Measurements from ENCODE around the gene CYP19A1. TPM values are rescaled to one million over a fixed set of nuclear protein-coding genes. Genes with fewer than 3 reads are reported as not detected.

Gene CYP19A1
- total and polyA plus RNA-seq, 9 of the 15 experiments (the other 6 are each of a cell fraction or from before 2014, with no cell fraction given): 0.16 to 0.63 (median 0.47) TPM; not detected in 3

GRCh38 chr15:51185213-51186159 is 152.9 kb downstream of the CYP19A1 start:
- CTCF ChIA-PET (ENCODE audit: low intra/inter-chr PET ratio): interaction anchor here (0.6 kb wide), 1 partner anchor 70 kb away, joined by 3 read pairs; no protein-coding TSS in a partner anchor
- ATAC-seq: peak; percentile 81
- no peak for TF ChIP-seq MCM5 (IDR thresholded peaks at IDR 0.05; ENCODE audit: low read depth)
- TF ChIP-seq MEIS2 (IDR thresholded peaks at IDR 0.05; ENCODE audit: partially characterized antibody): peak; percentile 73
- TF ChIP-seq CBX3 (IDR thresholded peaks at IDR 0.05; ENCODE audit: borderline replicate concordance in 1 of 2, low read length in 2 of 2): peak in 1 of 2 experiments; percentile 23; a peak in 1 of 3 replicates
- no peak for TF ChIP-seq DEAF1 (CRISPR knock-in tag; IDR thresholded peaks at IDR 0.05)
- TF ChIP-seq ESRRA (IDR thresholded peaks at IDR 0.05; ENCODE audit: borderline replicate concordance, low read depth): no peak
- no peak for TF ChIP-seq NKRF (IDR thresholded peaks at IDR 0.05; ENCODE audit: borderline replicate concordance)
- no peak for TF ChIP-seq TAF7 (tag; IDR thresholded peaks at IDR 0.05)
- TF ChIP-seq BACH1 (tag; IDR thresholded peaks at IDR 0.05): no peak
- peak; percentile 81 for TF ChIP-seq CEBPB (tag; IDR thresholded peaks at IDR 0.05)
- TF ChIP-seq POU5F1 (IDR thresholded peaks at IDR 0.05; ENCODE audit: borderline replicate concordance, low read depth, low read length, partially characterized antibody): no peak
- no peak for TF ChIP-seq GMEB1 (CRISPR knock-in tag; IDR thresholded peaks at IDR 0.05)
- no peak for TF ChIP-seq NELFE (IDR thresholded peaks at IDR 0.05; ENCODE audit: insufficient read depth, insufficient read length)
- no peak for TF ChIP-seq IRF9 (tag; IDR thresholded peaks at IDR 0.05)
- no peak for TF ChIP-seq XRCC5 (IDR thresholded peaks at IDR 0.05; ENCODE audit: low read depth, low read length)

More at GRCh38 chr15:51185213-51186159, 152.9 kb downstream of the CYP19A1 start:
- Histone ChIP-seq H4K20me1 (replicated peaks; ENCODE audit: control insufficient read depth, insufficient read depth, low read length) (no peaks in the 10 kb centered on the region), H3K9me3 (replicated peaks; ENCODE audit: control insufficient read depth, insufficient read depth, low read depth, low read length) (no peaks in the 10 kb centered on the region), H3K79me2 (ENCODE audit: control insufficient read depth, insufficient read depth, low read length) (no peaks in the 10 kb centered on the region), H2AFZ (ENCODE audit: low read depth, low read length) (peak overlapping the region; percentile 34; the same call in 1 of the 2 replicates), H3K27ac (ENCODE audit: extremely low read depth, low read depth, low read length) (peak overlapping the region; percentile 60; the same call in 2 of the 3 replicates), H3K4me2 (ENCODE audit: insufficient read depth, low read length) (peak overlapping the region; percentile 55), H3K36me3 (ENCODE audit: control insufficient read depth, insufficient read depth, low read length) (no peaks in the 10 kb centered on the region), H3K9ac (ENCODE audit: insufficient read depth in 1 of 2, low read depth in 2 of 2, low read length in 2 of 2) (no peak overlapping the region), H3K4me1 (replicated peaks in 1 of 2; ENCODE audit: control insufficient read depth in 2 of 2, insufficient read depth in 2 of 2, low read length in 2 of 2) (peaks cover 2 to 34% of the 10 kb centered on the region in 2 experiments; a peak in 4 of 5 replicates), H3K9me1 (ENCODE audit: control insufficient read depth, insufficient read depth, low read length) (no peaks in the 10 kb centered on the region), H3K27me3 (ENCODE audit: control insufficient read depth in 2 of 2, insufficient read depth in 2 of 2, low read length in 2 of 2) (no peaks in the 10 kb centered on the region), H3K4me3 (no peak overlapping the region)
- POLR2A ChIA-PET: interaction anchor here (1.6 to 1.9 kb wide), 2 partner anchors 14 to 22 kb away, joined by 5 to 6 read pairs; no protein-coding TSS in a partner anchor
- DNase-seq (ENCODE audit: extremely low read depth in 1 of 4, low spot score in 3 of 4): peak; percentile 16 to 53 (median 36)
- in situ Hi-C loops (cut with MboI): no loop called here
- peak; percentile 88 for FAIRE-seq
- intact Hi-C loops (cut with micrococcal nuclease): no loop called here
- WGBS (ENCODE audit: insufficient coverage, low coverage, missing lambda C conversion rate): 11% methylated on average over 12 of the region's 12 CpGs
- BruUV-seq (replicated peaks): no TSS peak

All from K562 (cell line).